Natural killer cell treated with Interleukin-12 subunit alpha and Interleukin-12 subunit beta and Interleukin-15 and Interleukin-18, amount 100 ng/mL, for 72 hours (primary cell): ENCODE data around the gene HLA-DOB. TPM values are rescaled to one million over a fixed set of nuclear protein-coding genes. Genes with fewer than 3 reads are reported as not detected.
"Not testable (repeated sequence)": the region's sequence is repeated elsewhere in the genome, so short reads cannot be mapped to it uniquely, and the experiment has no call there.

Experiments used
- ATAC-seq, 2 donors: fragments of 150-1000 bp; cut with Tn5 transposase in 1 of 2; sonication (Bioruptor Pico), chemical (Tn5 transposase) in 1 of 2; 2 replicates each; pipeline ENCODE4 v1.10.0; 2021
- DNase-seq: peaks from one replicate; pipeline ENCODE4 v3.0.0; 2022; ENCODE audit warnings: low spot score
- H3K27ac Mint-ChIP-seq, 2 donors: 1 replicate in 1 of 2; 2 replicates in 1 of 2; pipeline ENCODE4 v1.8.0; 2022; ENCODE audit warnings: mixed read lengths in 2 of 2, mild to moderate bottlenecking in 1 of 2, moderate library complexity in 1 of 2
- H3K27me3 Mint-ChIP-seq, 2 donors: 1 replicate in 1 of 2; 2 replicates in 1 of 2; pipeline ENCODE4 v1.8.0; 2022; ENCODE audit warnings: mixed read lengths in 2 of 2
- H3K36me3 Mint-ChIP-seq: one replicate; pipeline ENCODE4 v1.8.0; 2022; ENCODE audit warnings: mixed read lengths
- H3K4me1 Mint-ChIP-seq, 2 donors: 1 replicate in 1 of 2; 2 replicates in 1 of 2; pipeline ENCODE4 v1.8.0; 2022; ENCODE audit warnings: low read depth in 2 of 2, mixed read lengths in 2 of 2, mild to moderate bottlenecking in 1 of 2
- H3K4me3 Mint-ChIP-seq: one replicate; pipeline ENCODE4 v1.8.0; 2022; ENCODE audit warnings: mixed read lengths
- H3K9me3 Mint-ChIP-seq: 2 replicates; pipeline ENCODE4 v1.8.0; 2022; ENCODE audit warnings: mixed read lengths
- total RNA-seq, 2 donors: library from RNA; stranded (reverse); gene quantifications; one replicate each; pipeline ENCODE4 v1.2.3, GENCODE V29; 2022

The HLA-DOB gene
- total RNA-seq, 2 donors from 2014 or later: 3.3 to 13.9 TPM

GRCh38 chr6:32782923-32783322 is 33.9 kb downstream of the HLA-DOB start:
- H3K27me3 Mint-ChIP-seq: peaks cover 27 to 39% of the 10 kb centered on the region in 2 donors
- H3K4me1 Mint-ChIP-seq, H3K27ac Mint-ChIP-seq, H3K9me3 Mint-ChIP-seq, DNase-seq, ATAC-seq, H3K36me3 Mint-ChIP-seq, H3K4me3 Mint-ChIP-seq: not testable (repeated sequence)

GRCh38 chr6:32779036-32779435 is 37.8 kb downstream of the HLA-DOB start:
- Mint-ChIP-seq H3K36me3 (no peaks in the 10 kb centered on the region), H3K27me3 (peaks cover 28 to 31% of the 10 kb centered on the region in 2 donors), H3K4me3 (no peak overlapping the region), H3K4me1 (no peaks in the 10 kb centered on the region), H3K9me3 (no peaks in the 10 kb centered on the region), H3K27ac (no peak overlapping the region)
- DNase-seq: no peak
- ATAC-seq: no peak

GRCh38 chr6:32775071-32775470 is 41.7 kb downstream of the HLA-DOB start:
- H3K27me3 Mint-ChIP-seq: peaks cover 35 to 41% of the 10 kb centered on the region in 2 donors
- no peak for DNase-seq

GRCh38 chr6:32774426-32774825 is 42.4 kb downstream of the HLA-DOB start:
- H3K9me3 Mint-ChIP-seq: no peaks in the 10 kb centered on the region
- peaks cover 36 to 42% of the 10 kb centered on the region in 2 donors for H3K27me3 Mint-ChIP-seq
- DNase-seq (no peak), ATAC-seq (no peak)
- no peak overlapping the region for H3K27ac Mint-ChIP-seq
- H3K4me1 Mint-ChIP-seq: no peaks in the 10 kb centered on the region
- no peak overlapping the region for H3K4me3 Mint-ChIP-seq
- H3K36me3 Mint-ChIP-seq: no peaks in the 10 kb centered on the region

More at GRCh38 chr6:32775071-32775470, 41.7 kb downstream of the HLA-DOB start:
- H3K36me3 Mint-ChIP-seq: no peaks in the 10 kb centered on the region
- no peak for ATAC-seq
- no peak overlapping the region for H3K27ac Mint-ChIP-seq
- no peak overlapping the region for H3K4me3 Mint-ChIP-seq
- H3K4me1 Mint-ChIP-seq: no peaks in the 10 kb centered on the region
- H3K9me3 Mint-ChIP-seq: no peaks in the 10 kb centered on the region

- H3K9me3 Mint-ChIP-seq: no peaks in the 10 kb centered on the region
- no peak for ATAC-seq
- no peak overlapping the region for H3K27ac Mint-ChIP-seq
- DNase-seq: no peak
- H3K36me3 Mint-ChIP-seq: no peaks in the 10 kb centered on the region
- no peak overlapping the region for H3K4me3 Mint-ChIP-seq
- H3K27me3 Mint-ChIP-seq: peaks cover 42 to 53% of the 10 kb centered on the region in 2 donors
- no peaks in the 10 kb centered on the region for H3K4me1 Mint-ChIP-seq
These were observed 44.1 kb downstream of the HLA-DOB start for GRCh38 chr6:32772656-32773055.

- no peak overlapping the region for H3K27ac Mint-ChIP-seq
- DNase-seq: no peak
- peaks cover 36% of the 10 kb centered on the region in 2 donors for H3K27me3 Mint-ChIP-seq
- H3K9me3 Mint-ChIP-seq: no peaks in the 10 kb centered on the region
- H3K4me3 Mint-ChIP-seq: no peak overlapping the region
- no peak for ATAC-seq
- H3K4me1 Mint-ChIP-seq: no peaks in the 10 kb centered on the region
- no peaks in the 10 kb centered on the region for H3K36me3 Mint-ChIP-seq
These were observed 52.8 kb downstream of the HLA-DOB start for GRCh38 chr6:32764048-32764447.

GRCh38 chr6:32763421-32763820 is 53.4 kb downstream of the HLA-DOB start, which contains the start of gene HLA-DQB2:
Gene HLA-DQB2, minus strand, starts transcription at chr6:32763532. Its CDS starts 62 bp downstream, at chr6:32763470.
- Mint-ChIP-seq H3K9me3 (no peaks in the 10 kb centered on the region), H3K27ac (no peak within 1 kb of the TSS), H3K4me3 (peak within 1 kb of the TSS; percentile 25), H3K27me3 (peaks cover 33 to 37% of the 10 kb centered on the region in 2 donors), H3K36me3 (no peaks in the 10 kb centered on the region), H3K4me1 (no peaks in the 10 kb centered on the region)
- ATAC-seq (no peak), DNase-seq (no peak)

Other genes starting within 250 kb of the HLA-DOB start
- gene HLA-DRB1, start 227.2 kb downstream of the HLA-DOB start, total RNA-seq: 100 to 1,000 TPM in 1 of 2 donors, 10 to 100 TPM in 1; 69.9 to 117 TPM
- gene HLA-DQA1, start 179.6 kb downstream of the HLA-DOB start, total RNA-seq: 10 to 100 TPM in 1 of 2 donors, 1 to 10 TPM in 1; 7.8 to 92.0 TPM
- 10 to 100 TPM; 21.0 to 48.6 TPM for gene HLA-DQB1, start 150.3 kb downstream of the HLA-DOB start, total RNA-seq
- gene HLA-DQA2, start 75.6 kb downstream of the HLA-DOB start, total RNA-seq: 10 to 100 TPM in 1 of 2 donors, 1 to 10 TPM in 1; 1.2 to 10.9 TPM
- 1 to 10 TPM in 1 of 2 donors, under 1 TPM in 1; 0.88 to 7.4 TPM for gene HLA-DQB2, start 53.5 kb downstream of the HLA-DOB start, total RNA-seq
- gene TAP2, start 21.7 kb upstream of the HLA-DOB start, total RNA-seq: 100 to 1,000 TPM; 220 to 252 TPM
- 100 to 1,000 TPM; 259 to 356 TPM for gene PSMB8, start 27.0 kb upstream of the HLA-DOB start, total RNA-seq
- 100 to 1,000 TPM; 512 to 588 TPM for gene TAP1, start 36.7 kb upstream of the HLA-DOB start, total RNA-seq
- 100 to 1,000 TPM; 212 to 401 TPM for gene PSMB9, start 37.2 kb upstream of the HLA-DOB start, total RNA-seq
- 10 to 100 TPM in 1 of 2 donors, 1 to 10 TPM in 1; 2.7 to 17.8 TPM for gene HLA-DMB, start 124.0 kb upstream of the HLA-DOB start, total RNA-seq
- 10 to 100 TPM; 16.9 to 73.0 TPM for gene HLA-DMA, start 136.1 kb upstream of the HLA-DOB start, total RNA-seq
- 100 to 1,000 TPM; 347 to 352 TPM for gene BRD2, start 151.6 kb upstream of the HLA-DOB start, total RNA-seq
- 10 to 100 TPM in 1 of 2 donors, under 1 TPM in 1; 0.86 to 22.1 TPM for gene HLA-DOA, start 192.6 kb upstream of the HLA-DOB start, total RNA-seq